Upper lobe of right lung (tissue), 1 donor: ENCODE results near the gene ALDH2. TPM values are rescaled to one million over a fixed set of nuclear protein-coding genes. Genes with fewer than 3 reads are reported as not detected.
"Not testable (repeated sequence)": the region's sequence is repeated elsewhere in the genome, so short reads cannot be mapped to it uniquely, and the experiment has no call there.

ENCODE experiments used
- ATAC-seq: fragments of 200-7000 bp; cut with Tn5 transposase; one replicate; pipeline ENCODE4 v1.9.1; 2020; ENCODE audit warnings: mild to moderate bottlenecking, moderate library complexity
- DNase-seq: peaks from one replicate; pipeline ENCODE4 v3.0.0-alpha.2; 2020
- H3K27ac ChIP-seq: fragments of 200-600 bp; one replicate; pipeline ENCODE4 v1.8.0; 2022
- H3K27me3 ChIP-seq: fragments of 200-600 bp; one replicate; pipeline ENCODE4 v1.8.0; 2022; ENCODE audit warnings: mild to moderate bottlenecking
- H3K36me3 ChIP-seq: fragments of 200-600 bp; one replicate; pipeline ENCODE4 v1.8.0; 2022
- H3K4me1 ChIP-seq: fragments of 200-600 bp; one replicate; pipeline ENCODE4 v1.8.0; 2022
- H3K4me3 ChIP-seq: fragments of 200-600 bp; one replicate; pipeline ENCODE4 v1.8.0; 2022; ENCODE audit warnings: mild to moderate bottlenecking
- H3K9me3 ChIP-seq: fragments of 200-600 bp; one replicate; pipeline ENCODE4 v1.8.0; 2022
- intact Hi-C: fragments of 100-400 bp; cut with DNase I; formaldehyde crosslinking; loops from one replicate; pipeline ENCODE4 v1.11.0; 2022
- total RNA-seq: library from RNA; stranded (reverse); fragmentation: NEBNext Ultra II Directional; extraction: Animal tissue kit (Norgen Biotek cat#: 25700); gene quantifications from one replicate; pipeline ENCODE4 v1.2.1, GENCODE V29; 2021
- TF ChIP-seq, protein P1 (sequence below): fragments of 200-600 bp; IDR thresholded peaks from one replicate; pipeline ENCODE4 v1.8.0; 2022; ENCODE audit warnings: antibody characterized with exemption
- donor health status: DM: no; HTN: yes; CAD: no; lungs with severe emphysema.

Gene ALDH2
- total RNA-seq, 1 donor from 2014 or later: 329 TPM

DNA sequence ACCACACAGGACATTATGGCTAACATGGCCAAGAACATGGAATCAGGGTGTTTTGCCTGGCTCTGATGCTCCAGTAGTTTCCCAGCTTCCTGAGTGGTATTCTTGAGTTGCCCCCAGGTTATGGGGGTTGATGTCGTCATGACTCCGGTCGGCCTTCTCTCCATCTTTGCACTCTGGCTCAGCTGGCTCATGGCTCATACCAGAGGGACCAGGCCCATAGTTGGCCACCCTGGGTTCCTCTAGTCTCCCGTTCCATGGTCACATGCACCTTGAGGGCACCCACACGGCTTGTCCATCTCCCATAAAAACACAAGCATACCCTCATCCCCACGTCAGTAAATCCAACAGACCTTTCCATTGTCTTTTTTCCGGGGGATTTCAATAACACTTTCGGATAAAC, 51.6 kb downstream of the ALDH2 start:
- ATAC-seq: no peak
- H3K27me3 ChIP-seq: no peaks in the 10 kb centered on the region
- no peak for DNase-seq
- H3K4me3 ChIP-seq: no peak overlapping the region
- H3K9me3 ChIP-seq: no peaks in the 10 kb centered on the region
- intact Hi-C loops: no loop called here
- no peak overlapping the region for H3K27ac ChIP-seq
- TF ChIP-seq, protein P1, sequence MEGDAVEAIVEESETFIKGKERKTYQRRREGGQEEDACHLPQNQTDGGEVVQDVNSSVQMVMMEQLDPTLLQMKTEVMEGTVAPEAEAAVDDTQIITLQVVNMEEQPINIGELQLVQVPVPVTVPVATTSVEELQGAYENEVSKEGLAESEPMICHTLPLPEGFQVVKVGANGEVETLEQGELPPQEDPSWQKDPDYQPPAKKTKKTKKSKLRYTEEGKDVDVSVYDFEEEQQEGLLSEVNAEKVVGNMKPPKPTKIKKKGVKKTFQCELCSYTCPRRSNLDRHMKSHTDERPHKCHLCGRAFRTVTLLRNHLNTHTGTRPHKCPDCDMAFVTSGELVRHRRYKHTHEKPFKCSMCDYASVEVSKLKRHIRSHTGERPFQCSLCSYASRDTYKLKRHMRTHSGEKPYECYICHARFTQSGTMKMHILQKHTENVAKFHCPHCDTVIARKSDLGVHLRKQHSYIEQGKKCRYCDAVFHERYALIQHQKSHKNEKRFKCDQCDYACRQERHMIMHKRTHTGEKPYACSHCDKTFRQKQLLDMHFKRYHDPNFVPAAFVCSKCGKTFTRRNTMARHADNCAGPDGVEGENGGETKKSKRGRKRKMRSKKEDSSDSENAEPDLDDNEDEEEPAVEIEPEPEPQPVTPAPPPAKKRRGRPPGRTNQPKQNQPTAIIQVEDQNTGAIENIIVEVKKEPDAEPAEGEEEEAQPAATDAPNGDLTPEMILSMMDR: no peak
- H3K36me3 ChIP-seq: no peaks in the 10 kb centered on the region
- no peaks in the 10 kb centered on the region for H3K4me1 ChIP-seq

GRCh38 chr12:111819191-111820158, 52.7 kb downstream of the ALDH2 start:
- Histone ChIP-seq H3K4me1 (no peaks in the 10 kb centered on the region), H3K27me3 (no peaks in the 10 kb centered on the region), H3K27ac (no peak overlapping the region), H3K36me3 (no peaks in the 10 kb centered on the region), H3K4me3 (no peak overlapping the region), H3K9me3 (no peaks in the 10 kb centered on the region)
- DNase-seq (no peak), ATAC-seq (no peak)
- TF ChIP-seq, protein P1: no peak
- intact Hi-C loops: no loop called here

DNA sequence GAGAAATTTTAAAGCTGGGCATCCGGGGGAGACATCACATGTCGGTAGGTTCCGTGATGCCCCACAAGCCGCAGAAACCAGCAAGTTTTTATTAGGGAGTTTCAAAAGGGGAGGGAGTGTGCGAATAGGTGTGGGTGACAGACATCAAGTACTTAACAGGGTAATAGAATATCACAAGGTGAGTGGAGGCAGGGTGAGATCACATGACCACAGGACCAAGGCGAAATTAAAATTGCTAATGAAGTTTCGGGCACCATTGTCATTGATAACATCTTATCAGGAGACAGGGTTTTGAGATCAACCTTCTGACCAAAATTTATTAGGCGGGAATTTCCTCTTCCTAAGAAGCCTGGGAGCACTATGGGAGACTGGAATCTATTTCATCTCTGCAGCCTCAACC, 54.1 kb downstream of the ALDH2 start:
- DNase-seq, H3K27ac ChIP-seq, H3K9me3 ChIP-seq, H3K4me1 ChIP-seq, H3K4me3 ChIP-seq, H3K36me3 ChIP-seq, ATAC-seq, H3K27me3 ChIP-seq, intact Hi-C loops: not testable (repeated sequence)

DNA sequence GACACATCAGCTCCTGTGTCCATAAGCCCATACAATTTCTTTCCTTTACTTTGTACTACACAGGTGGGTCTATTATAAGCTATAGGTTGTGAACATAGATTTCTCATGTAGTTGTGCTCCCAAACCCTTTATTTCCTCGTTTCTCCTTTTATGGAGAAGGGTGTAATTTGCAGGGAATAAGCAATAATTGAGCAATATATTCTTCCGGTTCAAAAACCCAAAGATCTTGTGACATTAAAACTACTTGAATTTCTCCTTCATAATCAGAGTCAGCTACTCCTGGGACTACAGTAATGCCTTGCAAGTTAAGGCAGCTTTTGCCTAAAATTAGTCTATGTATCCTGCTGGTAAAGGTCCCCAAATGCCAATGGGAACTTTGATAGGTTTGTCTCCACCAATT, 56.2 kb downstream of the ALDH2 start:
- TF ChIP-seq, protein P1: no peak
- peak overlapping the region; percentile 69 for H3K27ac ChIP-seq
- DNase-seq: no peak
- no peaks in the 10 kb centered on the region for H3K27me3 ChIP-seq
- no peak overlapping the region for H3K4me3 ChIP-seq
- H3K4me1 ChIP-seq: no peaks in the 10 kb centered on the region
- ATAC-seq: no peak
- H3K9me3 ChIP-seq: no peaks in the 10 kb centered on the region
- intact Hi-C loops: no loop called here
- H3K36me3 ChIP-seq: no peaks in the 10 kb centered on the region

DNA sequence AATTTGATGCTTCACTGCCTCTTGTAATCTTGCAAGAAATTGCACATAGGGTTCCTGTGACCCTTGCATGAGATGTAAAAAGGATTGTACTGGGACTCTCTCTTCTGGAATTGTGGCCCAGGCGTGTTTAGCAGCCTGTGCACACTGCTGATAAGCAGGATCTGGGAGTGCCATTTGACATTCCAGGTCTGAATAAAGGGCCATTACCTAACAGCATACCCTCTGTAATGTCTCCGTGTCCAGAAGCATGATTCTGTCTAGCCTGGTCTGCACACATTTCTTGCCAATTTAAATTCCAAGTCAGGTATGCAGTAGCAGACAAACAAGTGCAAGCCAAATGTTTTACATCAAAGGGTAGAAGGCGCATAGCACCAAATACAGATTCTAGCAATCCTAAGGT, 57.2 kb downstream of the ALDH2 start:
- DNase-seq: no peak
- Histone ChIP-seq H3K36me3 (no peaks in the 10 kb centered on the region), H3K9me3 (no peaks in the 10 kb centered on the region), H3K27me3 (no peaks in the 10 kb centered on the region), H3K4me1 (no peaks in the 10 kb centered on the region), H3K27ac (peak overlapping the region; percentile 24), H3K4me3 (no peak overlapping the region)
- peak; percentile 84 for ATAC-seq
- intact Hi-C loops: no loop called here
- TF ChIP-seq, protein P1: no peak

DNA sequence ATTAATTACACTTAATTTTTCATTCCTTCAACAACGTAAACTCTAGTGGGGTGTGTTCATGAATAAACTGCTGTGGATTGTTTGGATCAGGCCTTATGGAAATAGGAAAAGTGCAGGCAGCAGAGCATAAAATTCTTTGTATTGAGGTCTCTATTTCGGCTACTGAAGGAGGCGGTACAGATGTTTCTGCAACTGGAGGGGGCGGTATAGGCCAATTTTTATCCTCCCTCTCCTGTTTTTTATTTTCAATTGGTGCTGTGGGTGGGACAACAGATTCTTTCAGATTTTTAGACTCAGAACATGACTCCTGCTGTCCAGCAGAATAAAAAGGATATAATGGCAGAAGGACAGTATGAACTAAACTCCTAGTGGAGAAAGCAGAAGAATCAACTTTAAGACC, 57.6 kb downstream of the ALDH2 start:
- TF ChIP-seq, protein P1: peak; percentile 41
- H3K27ac ChIP-seq: peak overlapping the region; percentile 24
- H3K9me3 ChIP-seq, DNase-seq, ATAC-seq, H3K36me3 ChIP-seq, H3K27me3 ChIP-seq, H3K4me3 ChIP-seq, H3K4me1 ChIP-seq, intact Hi-C loops: not testable (repeated sequence)
